H1 (cell line): Measurements from ENCODE around the gene RNASEH2C. TPM values are rescaled to one million over a fixed set of nuclear protein-coding genes. Genes with fewer than 3 reads are reported as not detected.

Experiments
- CHD7 ChIP-seq: fragments of 300-600 bp; sonication (generic); IDR thresholded peaks from 2 replicates; pipeline ENCODE4 v1.7.1; 2012; ENCODE audit warnings: low read length, moderate library complexity, mild to moderate bottlenecking, inconsistent platforms; ENCODE audit not compliant: insufficient replicate concordance
- CTBP2 ChIP-seq: IDR thresholded peaks from 2 replicates; pipeline ENCODE4 v1.7.0; 2011; ENCODE audit warnings: borderline replicate concordance, mild to moderate bottlenecking, moderate library complexity, mixed read lengths, low read length; ENCODE audit not compliant: insufficient read depth, insufficient read length
- MAFK ChIP-seq: IDR thresholded peaks from 2 replicates; pipeline ENCODE4 v1.6.1; 2012; ENCODE audit warnings: low read depth, mild to moderate bottlenecking, improper control_type of control experiment, low read length
- ZNF274 ChIP-seq: IDR thresholded peaks from 2 replicates; pipeline ENCODE4 v1.7.0; 2012; ENCODE audit warnings: low read length, borderline replicate concordance; ENCODE audit errors: extremely low read depth
- polyA plus RNA-seq, 7 experiments: library from polyadenylated mRNA; depleted of rRNA in 3 of 7; stranded (reverse) in 5 of 7; unstranded in 2 of 7; fragments of >200 nt in 5 of 7; fragments of 200-250 nt in 2 of 7; gene quantifications; 1 replicate in 5 of 7; 2 replicates in 1 of 7; 4 replicates in 1 of 7; pipeline versions ENCODE4 v1.2.1 to v1.2.3, GENCODE V29; 2011 to 2013; ENCODE audit warnings: missing spikeins in 2 of 7, mixed read lengths in 2 of 7
- total RNA-seq: library from RNA; stranded (reverse); fragmentation: NEBNext Ultra II Directional; extraction: Animal tissue kit (Norgen Biotek cat#: 25700); gene quantifications from 2 replicates; pipeline ENCODE4 v1.2.1, GENCODE V29; 2021

The RNASEH2C gene
- total and polyA plus RNA-seq, 2 of the 8 experiments (the other 6 are each of a cell fraction or from before 2014, with no cell fraction given) = 40.2 to 60.3 TPM

GRCh38 chr11:65695459-65696241 lies 24.9 kb downstream of the RNASEH2C start (continued):
- no peak for TF ChIP-seq CHD7
- no peak for TF ChIP-seq ZNF274
- no peak for TF ChIP-seq CTBP2
- no peak for TF ChIP-seq MAFK
